ENCODE data around the gene GLUD2.
"Not testable (repeated sequence)": the region's sequence is repeated elsewhere in the genome, so short reads cannot be mapped to it uniquely, and the experiment has no call there.

GLUD2 gene

GRCh38 chrX:121047441-121048419 lies at the start of gene GLUD2:
Gene GLUD2, plus strand, starts transcription at chrX:121047610. Its CDS starts 75 bp downstream, at chrX:121047685.
- DNase-seq, result not testable (repeated sequence)

- no peak for DNase-seq
Observed at GRCh38 chrX:120999413-120999812, 48.0 kb upstream of the GLUD2 start.

- peak; percentile 24 for DNase-seq
Observed at GRCh38 chrX:121000589-121000988, 46.8 kb upstream of the GLUD2 start.

GRCh38 chrX:121008920-121009319 lies 38.5 kb upstream of the GLUD2 start:
- no peak for DNase-seq

- DNase-seq, result no peak
Observed at GRCh38 chrX:121009764-121010163, 37.6 kb upstream of the GLUD2 start.

GRCh38 chrX:121010218-121010617 lies 37.2 kb upstream of the GLUD2 start:
- no peak for DNase-seq

DNA sequence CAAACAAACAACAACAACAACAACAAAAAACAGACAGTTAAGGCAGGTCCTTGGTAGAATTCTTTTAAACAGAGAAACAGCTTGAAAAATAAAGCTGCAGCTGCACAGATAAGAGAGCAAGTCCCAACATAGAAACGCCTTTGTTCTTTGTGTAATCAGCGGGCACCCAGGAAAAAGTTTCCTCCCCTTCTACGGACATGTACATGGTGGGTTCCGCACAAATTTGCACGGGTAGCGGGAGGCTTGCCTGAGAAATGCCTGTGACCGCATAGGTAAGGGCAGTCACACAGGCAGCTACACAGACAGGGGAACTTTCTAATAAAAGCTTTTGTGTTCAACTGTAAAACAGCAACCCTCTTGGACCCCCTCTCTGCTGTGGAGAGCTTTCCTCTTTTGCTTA lies 36.2 kb upstream of the GLUD2 start:
- no peak for DNase-seq

- no peak for DNase-seq
Observed at GRCh38 chrX:121013897-121014455, 33.4 kb upstream of the GLUD2 start.

- DNase-seq, result no peak
Observed at GRCh38 chrX:121014826-121015225, 32.6 kb upstream of the GLUD2 start.

GRCh38 chrX:121028419-121028818 lies 19.0 kb upstream of the GLUD2 start:
- DNase-seq, result peak; percentile 45

DNA sequence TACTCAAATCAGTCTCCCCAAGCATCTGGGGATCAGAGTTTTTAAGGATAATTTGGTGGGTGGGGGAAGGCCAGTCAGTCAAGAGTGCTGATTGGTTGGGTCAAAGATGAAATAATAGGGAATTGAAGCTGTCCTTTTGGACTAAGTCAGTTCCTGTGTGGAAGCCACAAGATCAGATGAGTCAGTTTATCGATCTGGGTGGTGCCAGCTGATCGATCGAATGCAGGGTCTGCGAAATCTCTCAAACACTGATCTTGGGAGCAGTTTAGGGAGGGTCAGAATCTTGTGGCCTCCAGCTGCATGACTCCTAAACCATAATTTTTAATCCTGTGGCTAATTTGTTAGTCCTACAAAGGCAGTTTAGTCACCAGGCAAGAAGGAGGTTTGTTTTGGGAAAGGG lies 17.3 kb upstream of the GLUD2 start:
- DNase-seq, result no peak

GRCh38 chrX:121032531-121032930 lies 14.9 kb upstream of the GLUD2 start:
- no peak for DNase-seq

DNA sequence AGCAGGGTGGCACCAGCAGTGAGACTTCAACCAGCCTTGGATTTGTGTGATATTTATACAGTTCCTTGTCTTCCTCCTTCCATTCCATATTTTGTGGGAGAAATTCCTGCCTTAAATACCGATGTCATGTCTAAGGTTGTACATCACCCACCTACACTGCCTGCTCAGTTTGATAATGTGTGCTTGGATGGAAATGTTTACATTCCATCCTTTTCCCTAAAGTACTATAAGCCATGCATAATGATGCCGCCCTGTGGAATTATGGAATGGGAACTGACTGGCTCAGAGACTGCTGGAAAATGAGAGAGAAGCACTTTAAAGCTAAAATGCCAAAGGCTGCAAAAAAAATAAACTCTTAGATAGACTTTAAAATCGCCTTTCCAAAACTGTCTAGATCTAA lies 11.3 kb upstream of the GLUD2 start:
- DNase-seq, result no peak

- DNase-seq, result no peak
Observed at GRCh38 chrX:121036951-121037350, 10.5 kb upstream of the GLUD2 start.

GRCh38 chrX:121050781-121051180 lies 3.4 kb downstream of the GLUD2 start:
- no peak for DNase-seq

DNA sequence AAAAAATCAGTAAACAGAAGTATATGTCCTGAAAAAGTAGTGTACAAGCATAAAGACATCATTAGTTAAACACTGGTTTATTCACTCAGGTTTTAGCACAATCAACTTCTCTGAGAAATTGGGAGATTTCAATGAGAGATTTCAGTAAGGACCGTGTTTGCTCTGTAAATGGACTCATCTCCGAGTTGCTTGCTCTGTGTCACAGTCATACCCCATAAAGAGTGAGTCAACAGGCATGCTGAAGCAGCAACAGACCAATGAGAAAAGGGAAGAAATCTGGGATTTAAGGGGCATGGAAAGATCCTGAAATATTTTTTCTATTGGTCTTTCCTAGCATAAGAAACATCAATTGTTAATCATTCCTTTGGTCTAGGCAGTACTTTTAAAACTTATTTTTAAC lies 4.7 kb downstream of the GLUD2 start:
- DNase-seq, result no peak

- DNase-seq, result no peak
Observed at GRCh38 chrX:121062289-121062688, 14.9 kb downstream of the GLUD2 start.

DNA sequence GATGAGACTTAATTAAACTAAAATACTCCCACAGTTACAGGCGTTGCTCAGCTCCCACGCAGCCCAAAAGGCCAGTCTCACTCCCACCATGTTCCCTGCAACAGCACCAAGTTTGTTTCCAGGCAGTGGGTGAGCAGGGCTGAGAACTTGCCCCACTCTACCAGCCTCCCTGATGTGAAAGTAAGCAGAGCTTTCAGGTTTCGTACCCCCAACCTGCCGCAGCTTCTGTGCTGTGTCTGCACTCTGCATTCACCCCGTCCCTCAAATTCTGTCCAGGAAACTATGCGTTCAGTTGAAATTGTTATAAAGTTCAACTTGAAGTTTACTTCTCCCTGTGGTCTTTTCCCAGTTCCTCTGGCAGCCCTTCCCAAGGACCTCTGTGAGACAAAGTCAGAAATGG lies 17.2 kb downstream of the GLUD2 start:
- DNase-seq, result no peak

DNA sequence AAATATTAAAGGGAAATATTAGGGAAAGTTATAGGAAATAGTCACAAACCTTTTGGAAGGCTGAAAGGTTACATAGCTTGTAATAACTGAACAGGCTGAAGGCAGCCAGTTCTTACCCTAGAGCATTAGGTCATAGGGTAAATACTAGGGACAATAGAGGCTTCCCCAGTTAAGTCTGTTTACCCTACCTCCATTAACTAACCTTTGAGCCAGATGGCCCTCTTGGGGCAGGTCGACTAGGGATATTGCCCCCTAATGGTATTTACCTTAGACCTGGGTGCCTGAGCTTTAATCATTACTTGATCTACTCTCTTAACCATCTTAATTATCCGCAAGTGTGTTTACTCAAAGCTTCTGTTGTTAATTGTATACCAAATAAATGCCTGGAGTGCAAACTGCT lies 36.8 kb downstream of the GLUD2 start:
- DNase-seq, result peak; percentile 65

- no peak for DNase-seq
Observed at GRCh38 chrX:121084903-121085611, 37.6 kb downstream of the GLUD2 start.

- no peak for DNase-seq
Observed at GRCh38 chrX:121085612-121086010, 38.2 kb downstream of the GLUD2 start.

DNA sequence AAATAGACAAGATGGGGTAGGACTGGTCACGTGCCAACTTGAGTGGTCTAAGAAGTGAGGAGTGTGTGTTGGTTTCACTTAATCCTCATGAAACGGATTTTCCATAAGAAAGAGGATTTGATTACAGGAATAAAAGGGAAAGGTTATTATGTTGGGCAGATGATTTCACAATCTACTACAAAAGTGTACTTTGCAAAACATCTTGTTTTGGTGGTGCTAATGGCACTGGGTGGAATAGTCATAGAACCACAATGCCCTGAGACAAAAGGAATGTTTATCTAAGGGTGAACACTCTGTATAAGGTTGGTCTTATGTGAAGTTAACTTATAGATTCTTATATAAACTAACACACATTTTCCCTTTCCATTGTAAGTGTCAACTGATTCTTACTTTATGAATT lies 45.6 kb downstream of the GLUD2 start:
- DNase-seq, result no peak

Measured in NCI-H1092 treated with DMSO at 0.1 percent for 48 hours (cell line).